ENCODE data around the gene ATP5MG. TPM values are rescaled to one million over a fixed set of nuclear protein-coding genes. Genes with fewer than 3 reads are reported as not detected.
"Not testable (repeated sequence)": the region's sequence is repeated elsewhere in the genome, so short reads cannot be mapped to it uniquely, and the experiment has no call there.

Gene ATP5MG
- total and polyA plus RNA-seq, 2 of the 4 experiments (the other 2 are of a cell fraction): 144 to 219 TPM

GRCh38 chr11:118401880-118402590, 629 bp downstream of the ATP5MG start:
- Histone ChIP-seq H4K8ac (ENCODE audit: low read depth in 2 of 2, low read length in 2 of 2) (peak overlapping the region; percentile 65 to 78), H3K36me3 (ENCODE audit: control insufficient read depth, insufficient read depth, low read length) (peaks cover 8% of the 10 kb centered on the region), H3K9me3 (ENCODE audit: control insufficient read depth, insufficient read depth, low read length) (no peaks in the 10 kb centered on the region), H3K4me2 (ENCODE audit: low read depth, low read length) (peak overlapping the region; percentile 89), H2BK20ac (ENCODE audit: low read depth, low read length) (no peak overlapping the region), H2AK5ac (ENCODE audit: low read depth, low read length) (peak overlapping the region; percentile 58), H3K56ac (ENCODE audit: extremely low read depth, insufficient read depth, low read length) (peak overlapping the region; percentile 83), H4K91ac (ENCODE audit: insufficient read depth, low read depth, low read length) (peak overlapping the region; percentile 83), H2BK15ac (ENCODE audit: low read depth, low read length) (peak overlapping the region; percentile 6; the same call in 1 of the 3 replicates), H2BK5ac (ENCODE audit: low read depth, low read length, poor library complexity, severe bottlenecking) (peak overlapping the region; percentile 98), H3K4ac (ENCODE audit: low read depth, low read length) (peak overlapping the region; percentile 29), H3K27ac (ENCODE audit: insufficient read depth, low read length) (peak overlapping the region; percentile 91), H2BK120ac (ENCODE audit: low read depth, low read length) (peak overlapping the region; percentile 86), H3K79me1 (ENCODE audit: low read depth in 1 of 2, low read length in 2 of 2) (peaks cover 9 to 32% of the 10 kb centered on the region in 2 experiments), H3K23ac (ENCODE audit: low read depth, low read length) (peak overlapping the region; percentile 61), H3K18ac (ENCODE audit: low read depth, low read length) (peak overlapping the region; percentile 79), H3K4me1 (ENCODE audit: control insufficient read depth, insufficient read depth, low read length) (peaks cover 5% of the 10 kb centered on the region), H3K9ac (ENCODE audit: low read depth, low read length) (peak overlapping the region; percentile 96), H3K14ac (replicated peaks; ENCODE audit: low read depth, low read length) (peak overlapping the region; percentile 33), H3K9me1 (ENCODE audit: insufficient read depth, low read length) (peaks cover 5% of the 10 kb centered on the region; the same call in 1 of the 2 replicates), H3K27me3 (ENCODE audit: control insufficient read depth, insufficient read depth, low read length) (no peaks in the 10 kb centered on the region), H2AK9ac (replicated peaks; ENCODE audit: low read depth, low read length, poor library complexity) (peak overlapping the region; percentile 11), H3K4me3 (ENCODE audit: insufficient read depth, low read depth, low read length) (peak overlapping the region; percentile 86), H4K20me1 (ENCODE audit: insufficient read depth, low read length) (peaks cover 36% of the 10 kb centered on the region), H2AFZ (replicated peaks; ENCODE audit: low read length, poor library complexity) (peak overlapping the region; percentile 95), H4K5ac (ENCODE audit: low read depth, low read length) (peak overlapping the region; percentile 86)
- TF ChIP-seq POLR2A (IDR thresholded peaks at IDR 0.05; ENCODE audit: low read depth, low read length) (peak; percentile 27; the same call in 1 of the 2 replicates), CEBPB (IDR thresholded peaks at IDR 0.05; ENCODE audit: low read depth, low read length) (peak; percentile 99), CHD1 (IDR thresholded peaks at IDR 0.05; ENCODE audit: low read depth, low read length) (0 out of 2 replicates have a peak, but pooled peaks have one; percentile 39), BHLHE40 (IDR thresholded peaks at IDR 0.05; ENCODE audit: low read depth, low read length) (no peak)
- CTCF ChIA-PET: interaction anchor here (0.6 to 0.8 kb wide), 2 partner anchors 18 to 987 kb away, joined by 3 to 5 read pairs; no protein-coding TSS in a partner anchor
- dilution Hi-C loops (cut with HindIII; ENCODE audit: low sequenced_read_pairs, unreplicated experiment) (no loop called here), in situ Hi-C loops (cut with MboI; ENCODE audit: low sequenced_read_pairs) (no loop called here), intact Hi-C loops (cut with micrococcal nuclease) (loop anchor here (1.0 kb wide), 2 partner anchors 34 to 86 kb away; partner anchors contain the start of gene KMT2A)
- peak; percentile 55 for ATAC-seq (ENCODE audit: low read depth)
- WGBS, 2 experiments (ENCODE audit: extremely low coverage in 2 of 2, insufficient read length in 1 of 2): 0% methylated on average over 3 of the region's 22 CpGs; no CpG with 5 or more reads in 1 of the 2 experiments
- POLR2A ChIA-PET (ENCODE audit: unreplicated experiment): interaction anchor here (0.6 kb wide), 1 partner anchor 120 kb away, joined by 3 read pairs; no protein-coding TSS in a partner anchor
- DNase-seq: peak; percentile 92
- TSS peak; percentile 11 for BruUV-seq (replicated peaks)

DNA sequence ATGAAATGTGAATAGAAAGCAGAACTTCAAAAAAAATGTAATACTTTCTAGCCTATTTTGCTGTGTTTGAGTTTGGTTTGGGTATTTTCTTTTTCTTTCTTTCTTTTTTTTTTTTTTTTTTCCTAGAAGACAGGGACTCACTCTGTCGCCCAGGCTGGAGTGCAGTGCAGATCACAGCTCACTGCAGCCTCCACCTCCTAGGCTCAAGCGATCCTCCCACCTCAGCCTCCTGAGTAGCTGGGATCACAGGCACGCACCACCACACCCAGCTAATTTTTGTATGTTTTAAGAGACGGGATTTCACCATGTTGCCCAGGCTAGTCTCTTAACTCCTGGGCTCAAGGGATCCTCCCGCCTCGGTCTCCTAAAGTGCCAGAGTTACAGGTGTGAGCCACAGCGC, 1.2 kb downstream of the ATP5MG start:
- not testable (repeated sequence) for H3K9me3 ChIP-seq (ENCODE audit: control insufficient read depth, insufficient read depth, low read length)

More for the DNA sequence above, 1.2 kb downstream of the ATP5MG start:
- H3K36me3 ChIP-seq (ENCODE audit: control insufficient read depth, insufficient read depth, low read length): peaks cover 11% of the 10 kb centered on the region
- peak overlapping the region; percentile 17; the same call in 1 of the 2 replicates for H4K91ac ChIP-seq (ENCODE audit: insufficient read depth, low read depth, low read length)
- peaks cover 36% of the 10 kb centered on the region for H4K20me1 ChIP-seq (ENCODE audit: insufficient read depth, low read length)
- H3K9ac ChIP-seq (ENCODE audit: low read depth, low read length): peak overlapping the region; percentile 54
- POLR2A ChIA-PET (ENCODE audit: unreplicated experiment); ATAC-seq (ENCODE audit: low read depth); H3K4me1 ChIP-seq (ENCODE audit: control insufficient read depth, insufficient read depth, low read length); H2AK9ac ChIP-seq (replicated peaks; ENCODE audit: low read depth, low read length, poor library complexity); H4K8ac ChIP-seq (ENCODE audit: low read depth in 2 of 2, low read length in 2 of 2); dilution Hi-C loops (cut with HindIII; ENCODE audit: low sequenced_read_pairs, unreplicated experiment); H3K9me1 ChIP-seq (ENCODE audit: insufficient read depth, low read length); H2BK15ac ChIP-seq (ENCODE audit: low read depth, low read length); H3K56ac ChIP-seq (ENCODE audit: extremely low read depth, insufficient read depth, low read length); H2BK120ac ChIP-seq (ENCODE audit: low read depth, low read length); H2AFZ ChIP-seq (replicated peaks; ENCODE audit: low read length, poor library complexity); H3K23ac ChIP-seq (ENCODE audit: low read depth, low read length); DNase-seq; BruUV-seq (replicated peaks); H3K27me3 ChIP-seq (ENCODE audit: control insufficient read depth, insufficient read depth, low read length); H2BK20ac ChIP-seq (ENCODE audit: low read depth, low read length); in situ Hi-C loops (cut with MboI; ENCODE audit: low sequenced_read_pairs): not testable (repeated sequence)
- peak overlapping the region; percentile 89 for H3K4me2 ChIP-seq (ENCODE audit: low read depth, low read length)
- peak overlapping the region; percentile 15; the same call in 1 of the 2 replicates for H2AK5ac ChIP-seq (ENCODE audit: low read depth, low read length)
- H3K18ac ChIP-seq (ENCODE audit: low read depth, low read length): peak overlapping the region; percentile 64; the same call in 1 of the 2 replicates
- peak overlapping the region; percentile 86 for H3K4me3 ChIP-seq (ENCODE audit: insufficient read depth, low read depth, low read length)
- H3K4ac ChIP-seq (ENCODE audit: low read depth, low read length): peak overlapping the region; percentile 41
- peaks cover 14 to 35% of the 10 kb centered on the region in 2 experiments for H3K79me1 ChIP-seq (ENCODE audit: low read depth in 1 of 2, low read length in 2 of 2)
- WGBS, 2 experiments (ENCODE audit: extremely low coverage in 2 of 2, insufficient read length in 1 of 2): 83% methylated on average over 4 of the region's 7 CpGs; no CpG with 5 or more reads in 1 of the 2 experiments
- peak overlapping the region; percentile 73 for H2BK5ac ChIP-seq (ENCODE audit: low read depth, low read length, poor library complexity, severe bottlenecking)
- H3K27ac ChIP-seq (ENCODE audit: insufficient read depth, low read length): peak overlapping the region; percentile 88
- intact Hi-C loops (cut with micrococcal nuclease): loop anchor here (1.0 kb wide), 2 partner anchors 34 to 86 kb away; partner anchors contain the start of gene KMT2A
- H3K14ac ChIP-seq (replicated peaks; ENCODE audit: low read depth, low read length): peak overlapping the region; percentile 50; the same call in 1 of the 2 replicates
- H4K5ac ChIP-seq (ENCODE audit: low read depth, low read length): peak overlapping the region; percentile 50; the same call in 1 of the 2 replicates
- CTCF ChIA-PET: interaction anchor here (0.6 to 0.8 kb wide), 3 partner anchors 17 to 987 kb away, joined by 3 to 5 read pairs (median 3); no protein-coding TSS in a partner anchor
